HepG2 (cell line): ENCODE results near the gene AHCYL1. TPM values are rescaled to one million over a fixed set of nuclear protein-coding genes. Genes with fewer than 3 reads are reported as not detected.

Experiments used
- CBFB ChIP-seq: sonication (generic); formaldehyde crosslinking; IDR thresholded peaks from 2 replicates; pipeline ENCODE4 v1.4.0; 2020; ENCODE audit warnings: missing genetic modification reagents
- ERF ChIP-seq: IDR thresholded peaks from 2 replicates; pipeline ENCODE4 v1.6.1; 2018; ENCODE audit warnings: missing biosample characterization, missing genetic modification reagents
- GATA4 ChIP-seq: sonication (generic); IDR thresholded peaks from 2 replicates; pipeline ENCODE4 v1.6.1; 2016; ENCODE audit warnings: antibody characterized with exemption, low read depth, borderline replicate concordance
- IKZF4 ChIP-seq: sonication (generic); formaldehyde crosslinking; IDR thresholded peaks from 2 replicates; pipeline ENCODE4 v1.5.1; 2020; ENCODE audit warnings: borderline replicate concordance, mild to moderate bottlenecking, low read depth, missing genetic modification reagents; ENCODE audit errors: not compliant biosample characterization
- MTERF4 ChIP-seq: sonication (generic); formaldehyde crosslinking; IDR thresholded peaks from 2 replicates; pipeline ENCODE4 v1.8.0; 2023; ENCODE audit warnings: mild to moderate bottlenecking, missing genetic modification reagents
- NAIF1 ChIP-seq: sonication (generic); formaldehyde crosslinking; IDR thresholded peaks from 2 replicates; pipeline ENCODE4 v1.5.0; 2020; ENCODE audit warnings: mild to moderate bottlenecking, missing genetic modification reagents, borderline replicate concordance
- NR2F2 ChIP-seq: IDR thresholded peaks from 2 replicates; pipeline ENCODE4 v1.6.1; 2012; ENCODE audit warnings: low read depth, inconsistent platforms, borderline replicate concordance
- PATZ1 ChIP-seq: sonication (generic); formaldehyde crosslinking; IDR thresholded peaks from 2 replicates; pipeline ENCODE4 v1.4.0; 2020; ENCODE audit warnings: missing genetic modification reagents
- PLRG1 ChIP-seq: fragments of 450-650 bp; conservative IDR thresholded peaks from 2 replicates; pipeline ENCODE4 v1.6.1; 2016
- SIX1 ChIP-seq: sonication (generic); formaldehyde crosslinking; IDR thresholded peaks from 2 replicates; pipeline ENCODE4 v1.4.0; 2020; ENCODE audit warnings: missing genetic modification reagents, borderline replicate concordance
- SRSF9 ChIP-seq: fragments of 200-400 bp; formaldehyde crosslinking; IDR thresholded peaks from 2 replicates; pipeline ENCODE4 v1.6.1; 2018; ENCODE audit warnings: borderline replicate concordance, mild to moderate bottlenecking, low read depth, low read length; ENCODE audit not compliant: insufficient read depth, poor library complexity, severe bottlenecking
- SRY ChIP-seq: sonication (generic); formaldehyde crosslinking; IDR thresholded peaks from 2 replicates; pipeline ENCODE4 v1.8.0; 2022; ENCODE audit warnings: mild to moderate bottlenecking, missing genetic modification reagents
- ZEB1 ChIP-seq: IDR thresholded peaks from 2 replicates; pipeline ENCODE4 v1.6.1; 2012; ENCODE audit warnings: mild to moderate bottlenecking, low read depth, inconsistent platforms; ENCODE audit not compliant: insufficient replicate concordance
- ZNF34 ChIP-seq: sonication (generic); formaldehyde crosslinking; IDR thresholded peaks from 2 replicates; pipeline ENCODE4 v1.4.0; 2020; ENCODE audit warnings: mild to moderate bottlenecking, missing genetic modification reagents, borderline replicate concordance
- polyA plus RNA-seq, 8 experiments: library from polyadenylated mRNA; depleted of rRNA in 3 of 8; stranded (reverse) in 7 of 8; unstranded in 1 of 8; fragments of >200 nt; fragmentation: Illumina TruSeq in 4 of 8; extraction: Trizol in 4 of 8; gene quantifications; 2 replicates each; pipeline versions ENCODE4 v1.2.1 to v1.2.3, GENCODE V29; 2011 to 2016; ENCODE audit warnings: low read depth in 4 of 8, missing spikeins in 1 of 8, mixed read lengths in 1 of 8; ENCODE audit not compliant: insufficient read depth in 1 of 8
- total RNA-seq, 5 experiments: library from RNA; depleted of rRNA; stranded (reverse); fragments of >200 nt; fragmentation: Illumina TruSeq; extraction: Trizol; gene quantifications; 2 replicates each; pipeline ENCODE4 v1.2.3, GENCODE V29; 2016; ENCODE audit warnings: low read depth in 1 of 5
- TF ChIP-seq, protein P1 (sequence below): sonication (generic); formaldehyde crosslinking; IDR thresholded peaks from 2 replicates; pipeline ENCODE4 v1.4.0; 2020; ENCODE audit warnings: missing genetic modification reagents, mild to moderate bottlenecking, borderline replicate concordance
- TF ChIP-seq, protein P2 (sequence below): sonication (generic); formaldehyde crosslinking; IDR thresholded peaks from 2 replicates; pipeline ENCODE4 v1.9.0; 2021; ENCODE audit warnings: mild to moderate bottlenecking, missing genetic modification reagents

The AHCYL1 gene
- total and polyA plus RNA-seq, 2 of the 13 experiments (the other 11 are each of a cell fraction or from before 2014, with no cell fraction given), result 40.9 to 76.3 TPM

GRCh38 chr1:110034451-110035235 lies 50.1 kb downstream of the AHCYL1 start, which contains the start of gene STRIP1 (continued):
- TF ChIP-seq MTERF4 (CRISPR knock-in tag) (no peak), GATA4 (no peak), ERF (no peak), SIX1 (CRISPR knock-in tag) (no peak), ZEB1 (peak; percentile 49), SRSF9 (no peak), IKZF4 (CRISPR knock-in tag) (peak; percentile 38), PATZ1 (CRISPR knock-in tag) (no peak; the same call in 1 of the 2 replicates), PLRG1 (no peak), ZNF34 (CRISPR knock-in tag) (no peak), NAIF1 (CRISPR knock-in tag) (no peak), SRY (no peak), NR2F2 (peak; percentile 29; the same call in 1 of the 2 replicates), CBFB (CRISPR knock-in tag) (no peak)
- TF ChIP-seq, protein P1, sequence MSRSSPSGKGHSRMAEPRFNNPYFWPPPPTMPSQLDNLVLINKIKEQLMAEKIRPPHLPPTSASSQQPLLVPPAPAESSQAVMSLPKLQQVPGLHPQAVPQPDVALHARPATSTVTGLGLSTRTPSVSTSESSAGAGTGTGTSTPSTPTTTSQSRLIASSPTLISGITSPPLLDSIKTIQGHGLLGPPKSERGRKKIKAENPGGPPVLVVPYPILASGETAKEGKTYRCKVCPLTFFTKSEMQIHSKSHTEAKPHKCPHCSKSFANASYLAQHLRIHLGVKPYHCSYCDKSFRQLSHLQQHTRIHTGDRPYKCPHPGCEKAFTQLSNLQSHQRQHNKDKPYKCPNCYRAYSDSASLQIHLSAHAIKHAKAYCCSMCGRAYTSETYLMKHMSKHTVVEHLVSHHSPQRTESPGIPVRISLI (CRISPR knock-in tag), result no peak
- TF ChIP-seq, protein P2, sequence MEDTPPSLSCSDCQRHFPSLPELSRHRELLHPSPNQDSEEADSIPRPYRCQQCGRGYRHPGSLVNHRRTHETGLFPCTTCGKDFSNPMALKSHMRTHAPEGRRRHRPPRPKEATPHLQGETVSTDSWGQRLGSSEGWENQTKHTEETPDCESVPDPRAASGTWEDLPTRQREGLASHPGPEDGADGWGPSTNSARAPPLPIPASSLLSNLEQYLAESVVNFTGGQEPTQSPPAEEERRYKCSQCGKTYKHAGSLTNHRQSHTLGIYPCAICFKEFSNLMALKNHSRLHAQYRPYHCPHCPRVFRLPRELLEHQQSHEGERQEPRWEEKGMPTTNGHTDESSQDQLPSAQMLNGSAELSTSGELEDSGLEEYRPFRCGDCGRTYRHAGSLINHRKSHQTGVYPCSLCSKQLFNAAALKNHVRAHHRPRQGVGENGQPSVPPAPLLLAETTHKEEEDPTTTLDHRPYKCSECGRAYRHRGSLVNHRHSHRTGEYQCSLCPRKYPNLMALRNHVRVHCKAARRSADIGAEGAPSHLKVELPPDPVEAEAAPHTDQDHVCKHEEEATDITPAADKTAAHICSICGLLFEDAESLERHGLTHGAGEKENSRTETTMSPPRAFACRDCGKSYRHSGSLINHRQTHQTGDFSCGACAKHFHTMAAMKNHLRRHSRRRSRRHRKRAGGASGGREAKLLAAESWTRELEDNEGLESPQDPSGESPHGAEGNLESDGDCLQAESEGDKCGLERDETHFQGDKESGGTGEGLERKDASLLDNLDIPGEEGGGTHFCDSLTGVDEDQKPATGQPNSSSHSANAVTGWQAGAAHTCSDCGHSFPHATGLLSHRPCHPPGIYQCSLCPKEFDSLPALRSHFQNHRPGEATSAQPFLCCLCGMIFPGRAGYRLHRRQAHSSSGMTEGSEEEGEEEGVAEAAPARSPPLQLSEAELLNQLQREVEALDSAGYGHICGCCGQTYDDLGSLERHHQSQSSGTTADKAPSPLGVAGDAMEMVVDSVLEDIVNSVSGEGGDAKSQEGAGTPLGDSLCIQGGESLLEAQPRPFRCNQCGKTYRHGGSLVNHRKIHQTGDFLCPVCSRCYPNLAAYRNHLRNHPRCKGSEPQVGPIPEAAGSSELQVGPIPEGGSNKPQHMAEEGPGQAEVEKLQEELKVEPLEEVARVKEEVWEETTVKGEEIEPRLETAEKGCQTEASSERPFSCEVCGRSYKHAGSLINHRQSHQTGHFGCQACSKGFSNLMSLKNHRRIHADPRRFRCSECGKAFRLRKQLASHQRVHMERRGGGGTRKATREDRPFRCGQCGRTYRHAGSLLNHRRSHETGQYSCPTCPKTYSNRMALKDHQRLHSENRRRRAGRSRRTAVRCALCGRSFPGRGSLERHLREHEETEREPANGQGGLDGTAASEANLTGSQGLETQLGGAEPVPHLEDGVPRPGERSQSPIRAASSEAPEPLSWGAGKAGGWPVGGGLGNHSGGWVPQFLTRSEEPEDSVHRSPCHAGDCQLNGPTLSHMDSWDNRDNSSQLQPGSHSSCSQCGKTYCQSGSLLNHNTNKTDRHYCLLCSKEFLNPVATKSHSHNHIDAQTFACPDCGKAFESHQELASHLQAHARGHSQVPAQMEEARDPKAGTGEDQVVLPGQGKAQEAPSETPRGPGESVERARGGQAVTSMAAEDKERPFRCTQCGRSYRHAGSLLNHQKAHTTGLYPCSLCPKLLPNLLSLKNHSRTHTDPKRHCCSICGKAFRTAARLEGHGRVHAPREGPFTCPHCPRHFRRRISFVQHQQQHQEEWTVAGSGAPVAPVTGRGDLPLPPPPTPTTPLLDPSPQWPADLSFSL (CRISPR knock-in tag), result no peak
